ENCODE data around the gene UGT1A1. TPM values are rescaled to one million over a fixed set of nuclear protein-coding genes. Genes with fewer than 3 reads are reported as not detected.

The UGT1A1 gene
- total and polyA plus RNA-seq, 9 of the 15 experiments (the other 6 are each of a cell fraction or from before 2014, with no cell fraction given), result not detected

DNA sequence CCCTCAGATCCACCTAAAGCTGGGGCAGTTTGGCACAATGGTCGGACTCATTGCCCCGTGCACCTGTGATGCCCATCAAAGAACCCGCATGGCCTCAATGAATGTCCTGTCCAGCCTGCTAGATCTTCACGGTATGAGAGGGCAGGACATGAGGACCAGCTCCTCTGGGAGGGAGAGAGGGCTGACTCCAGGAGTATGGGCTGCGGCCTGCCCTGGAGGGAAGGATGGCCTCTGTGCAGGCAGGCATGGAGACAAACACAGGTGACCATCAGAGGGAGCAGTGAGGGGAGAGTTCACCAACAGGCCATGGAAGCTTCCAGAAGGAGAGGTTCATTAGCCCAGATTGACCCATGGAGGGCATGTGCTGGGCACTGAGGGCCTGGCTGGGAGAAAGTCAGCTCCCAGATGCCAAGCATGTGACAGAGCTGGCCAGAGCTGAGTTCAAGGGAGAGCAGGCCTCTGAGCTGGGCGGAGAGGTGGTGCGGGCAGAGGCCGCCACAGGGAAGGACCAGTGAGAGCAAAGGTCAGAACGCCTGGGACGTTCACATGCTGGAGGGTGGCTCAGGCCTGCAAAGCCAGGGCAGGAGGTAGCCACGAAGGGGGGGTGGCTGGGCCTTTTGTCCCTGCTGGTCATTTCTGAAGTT, 58.0 kb downstream of the UGT1A1 start:
- Histone ChIP-seq H3K27ac (ENCODE audit: extremely low read depth, low read depth, low read length) (no peak overlapping the region), H3K36me3 (ENCODE audit: control insufficient read depth, insufficient read depth, low read length) (no peaks in the 10 kb centered on the region), H3K9me3 (replicated peaks; ENCODE audit: control insufficient read depth, insufficient read depth, low read depth, low read length) (no peaks in the 10 kb centered on the region), H3K79me2 (ENCODE audit: control insufficient read depth, insufficient read depth, low read length) (no peaks in the 10 kb centered on the region), H4K20me1 (replicated peaks; ENCODE audit: control insufficient read depth, insufficient read depth, low read length) (no peaks in the 10 kb centered on the region; the same call in 1 of the 2 replicates), H3K27me3 (ENCODE audit: control insufficient read depth in 2 of 2, insufficient read depth in 2 of 2, low read length in 2 of 2) (peaks cover 2 to 58% of the 10 kb centered on the region in 2 experiments; a peak in 4 of 5 replicates), H3K4me2 (ENCODE audit: insufficient read depth, low read length) (no peak overlapping the region), H3K4me1 (replicated peaks in 1 of 2; ENCODE audit: control insufficient read depth in 2 of 2, insufficient read depth in 2 of 2, low read length in 2 of 2) (no peaks in the 10 kb centered on the region; a peak in 1 of 5 replicates), H2AFZ (ENCODE audit: low read depth, low read length) (no peak overlapping the region), H3K4me3 (no peak overlapping the region), H3K9ac (ENCODE audit: insufficient read depth in 1 of 2, low read depth in 2 of 2, low read length in 2 of 2) (no peak overlapping the region; a peak in 1 of 4 replicates), H3K9me1 (ENCODE audit: control insufficient read depth, insufficient read depth, low read length) (no peaks in the 10 kb centered on the region)
- CTCF ChIA-PET (ENCODE audit: low intra/inter-chr PET ratio), result no interaction called here
- no peak for FAIRE-seq
- in situ Hi-C loops (cut with MboI) (no loop called here), intact Hi-C loops (cut with micrococcal nuclease) (no loop called here)
- POLR2A ChIA-PET, result interaction anchor here (0.6 kb wide), 1 partner anchor 20 kb away, joined by 3 read pairs; no protein-coding TSS in a partner anchor
- no peak for ATAC-seq
- 16% methylated on average over 9 of the region's 11 CpGs for WGBS (ENCODE audit: insufficient coverage, low coverage, missing lambda C conversion rate)
- no TSS peak for BruUV-seq (replicated peaks)
- DNase-seq (ENCODE audit: extremely low read depth in 1 of 4, low spot score in 3 of 4), result no peak
- TF ChIP-seq LARP7 (IDR thresholded peaks at IDR 0.05) (no peak), SMARCA5 (IDR thresholded peaks at IDR 0.05) (no peak), NKRF (IDR thresholded peaks at IDR 0.05; ENCODE audit: borderline replicate concordance) (no peak), YBX1 (IDR thresholded peaks at IDR 0.05) (no peak), ZNF12 (CRISPR knock-in tag; IDR thresholded peaks at IDR 0.05) (no peak), ZEB2 (IDR thresholded peaks at IDR 0.05) (no peak), PATZ1 (CRISPR knock-in tag; IDR thresholded peaks at IDR 0.05; ENCODE audit: borderline replicate concordance) (no peak), NONO (IDR thresholded peaks at IDR 0.05; ENCODE audit: low read depth in 2 of 2, low read length in 1 of 2) (no peak), IFI16 (CRISPR knock-in tag; IDR thresholded peaks at IDR 0.05) (no peak), BRD9 (IDR thresholded peaks at IDR 0.05; ENCODE audit: low read depth, partially characterized antibody) (no peak), CREB3L1 (IDR thresholded peaks at IDR 0.05; ENCODE audit: borderline replicate concordance, low read depth) (no peak), MEIS2 (IDR thresholded peaks at IDR 0.05; ENCODE audit: partially characterized antibody) (no peak)
- TF ChIP-seq, protein P1, sequence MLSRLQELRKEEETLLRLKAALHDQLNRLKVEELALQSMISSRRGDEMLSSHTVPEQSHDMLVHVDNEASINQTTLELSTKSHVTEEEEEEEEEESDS (CRISPR knock-in tag; IDR thresholded peaks at IDR 0.05), result no peak
- TF ChIP-seq, protein P2, sequence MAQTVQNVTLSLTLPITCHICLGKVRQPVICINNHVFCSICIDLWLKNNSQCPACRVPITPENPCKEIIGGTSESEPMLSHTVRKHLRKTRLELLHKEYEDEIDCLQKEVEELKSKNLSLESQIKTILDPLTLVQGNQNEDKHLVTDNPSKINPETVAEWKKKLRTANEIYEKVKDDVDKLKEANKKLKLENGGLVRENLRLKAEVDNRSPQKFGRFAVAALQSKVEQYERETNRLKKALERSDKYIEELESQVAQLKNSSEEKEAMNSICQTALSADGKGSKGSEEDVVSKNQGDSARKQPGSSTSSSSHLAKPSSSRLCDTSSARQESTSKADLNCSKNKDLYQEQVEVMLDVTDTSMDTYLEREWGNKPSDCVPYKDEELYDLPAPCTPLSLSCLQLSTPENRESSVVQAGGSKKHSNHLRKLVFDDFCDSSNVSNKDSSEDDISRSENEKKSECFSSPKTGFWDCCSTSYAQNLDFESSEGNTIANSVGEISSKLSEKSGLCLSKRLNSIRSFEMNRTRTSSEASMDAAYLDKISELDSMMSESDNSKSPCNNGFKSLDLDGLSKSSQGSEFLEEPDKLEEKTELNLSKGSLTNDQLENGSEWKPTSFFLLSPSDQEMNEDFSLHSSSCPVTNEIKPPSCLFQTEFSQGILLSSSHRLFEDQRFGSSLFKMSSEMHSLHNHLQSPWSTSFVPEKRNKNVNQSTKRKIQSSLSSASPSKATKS (CRISPR knock-in tag; IDR thresholded peaks at IDR 0.05), result no peak
